GM19397 (cell line): ENCODE data around the gene SLC43A3.

Source experiments
- ATAC-seq: cut with Tn5 transposase; IDR thresholded peaks from one replicate; pipeline ENCODE4 v1.9.1; 2021; ENCODE audit warnings: mild to moderate bottlenecking, moderate library complexity; ENCODE audit not compliant: unreplicated experiment

Gene SLC43A3

DNA sequence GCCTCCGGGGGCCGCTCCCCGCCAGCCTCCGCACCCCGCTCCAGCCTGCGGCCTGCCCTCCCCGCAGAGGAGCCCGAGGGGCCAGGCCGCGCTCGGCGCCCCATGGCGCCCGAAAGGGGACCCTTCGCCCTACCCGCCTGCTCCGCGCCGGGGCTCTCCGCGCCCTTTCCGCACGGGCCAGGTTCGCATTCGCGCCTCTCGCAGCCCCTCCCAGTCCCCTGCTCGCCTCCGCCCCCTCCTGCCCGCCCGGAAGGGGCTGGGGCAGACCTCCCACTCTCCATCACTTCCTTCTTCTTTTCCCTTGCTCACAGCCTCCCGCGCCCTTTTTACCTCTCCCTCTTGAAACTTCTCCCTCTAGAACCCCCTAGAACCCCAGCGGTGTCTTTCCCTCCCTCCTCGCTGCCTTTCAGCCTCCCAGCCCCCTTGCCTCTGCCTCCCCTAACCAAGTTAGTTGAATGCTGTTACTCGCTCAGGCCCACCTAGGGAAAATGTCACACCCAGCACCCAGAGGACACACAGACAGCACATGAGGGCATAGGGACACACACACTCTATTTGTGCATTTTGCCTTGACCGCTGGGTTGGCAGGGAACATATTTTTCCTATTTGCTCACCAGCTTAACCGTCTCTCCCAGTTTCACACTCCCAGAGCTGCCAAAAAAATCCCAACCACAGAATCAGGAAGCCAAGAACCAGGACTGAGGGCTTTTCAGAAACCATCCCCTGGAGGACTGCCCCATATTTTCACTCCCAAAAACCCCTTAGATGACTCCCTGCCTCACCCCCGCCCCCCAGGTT, at the start of gene SLC43A3:
TSS of gene SLC43A3 (minus strand) at position 193 of the 798 bp plus-strand sequence. CDS start 949 bp downstream, outside the sequence.
- peak; percentile 60 for ATAC-seq

DNA sequence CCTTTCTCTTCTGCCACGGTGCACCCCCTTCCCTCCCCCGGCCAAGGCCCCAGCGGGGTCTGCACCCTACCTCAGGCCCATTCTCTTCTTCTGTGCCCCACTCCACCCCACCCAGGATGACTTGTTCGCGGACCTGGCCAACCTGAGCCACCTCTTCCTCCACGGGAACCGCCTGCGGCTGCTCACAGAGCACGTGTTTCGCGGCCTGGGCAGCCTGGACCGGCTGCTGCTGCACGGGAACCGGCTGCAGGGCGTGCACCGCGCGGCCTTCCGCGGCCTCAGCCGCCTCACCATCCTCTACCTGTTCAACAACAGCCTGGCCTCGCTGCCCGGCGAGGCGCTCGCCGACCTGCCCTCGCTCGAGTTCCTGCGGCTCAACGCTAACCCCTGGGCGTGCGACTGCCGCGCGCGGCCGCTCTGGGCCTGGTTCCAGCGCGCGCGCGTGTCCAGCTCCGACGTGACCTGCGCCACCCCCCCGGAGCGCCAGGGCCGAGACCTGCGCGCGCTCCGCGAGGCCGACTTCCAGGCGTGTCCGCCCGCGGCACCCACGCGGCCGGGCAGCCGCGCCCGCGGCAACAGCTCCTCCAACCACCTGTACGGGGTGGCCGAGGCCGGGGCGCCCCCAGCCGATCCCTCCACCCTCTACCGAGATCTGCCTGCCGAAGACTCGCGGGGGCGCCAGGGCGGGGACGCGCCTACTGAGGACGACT, 49.3 kb upstream of the SLC43A3 start:
- ATAC-seq, result peak; percentile 41

DNA sequence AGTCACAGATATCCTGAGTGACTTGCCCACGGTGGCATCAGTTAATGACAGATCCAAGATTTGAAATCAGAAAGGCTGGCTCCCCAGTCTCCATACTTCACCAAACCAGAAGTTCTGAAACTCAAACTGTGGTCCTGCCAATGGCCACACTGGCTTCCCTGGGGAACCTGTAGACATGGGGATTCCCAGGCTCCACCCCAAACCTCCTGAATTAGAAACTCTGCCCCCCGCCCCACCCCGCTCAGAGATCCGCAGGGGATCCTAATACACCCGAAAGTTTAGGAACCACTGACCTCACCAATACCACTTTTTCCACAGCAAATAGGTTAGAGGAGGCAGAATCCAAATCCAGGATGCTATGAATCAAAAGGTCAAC, 48.7 kb upstream of the SLC43A3 start:
- ATAC-seq, result no peak

DNA sequence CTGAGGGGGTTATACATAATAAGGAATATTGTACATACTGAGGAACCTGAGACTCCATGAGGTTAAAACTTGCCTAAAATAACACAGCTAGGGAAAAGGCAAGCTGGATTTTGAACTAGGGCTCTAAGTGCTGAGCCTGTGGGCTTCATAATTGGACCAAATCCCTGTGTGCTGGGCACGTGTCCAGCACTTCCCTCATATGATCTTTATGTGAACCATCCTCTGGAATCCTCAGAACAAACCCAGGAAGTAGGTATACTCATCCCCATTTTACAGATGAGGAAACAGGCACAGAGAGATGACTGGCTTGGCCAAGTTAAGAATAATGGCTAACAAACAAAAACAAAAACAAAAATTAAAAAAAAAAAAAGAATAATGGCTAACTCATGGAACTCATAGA, 48.3 kb upstream of the SLC43A3 start:
- no peak for ATAC-seq

DNA sequence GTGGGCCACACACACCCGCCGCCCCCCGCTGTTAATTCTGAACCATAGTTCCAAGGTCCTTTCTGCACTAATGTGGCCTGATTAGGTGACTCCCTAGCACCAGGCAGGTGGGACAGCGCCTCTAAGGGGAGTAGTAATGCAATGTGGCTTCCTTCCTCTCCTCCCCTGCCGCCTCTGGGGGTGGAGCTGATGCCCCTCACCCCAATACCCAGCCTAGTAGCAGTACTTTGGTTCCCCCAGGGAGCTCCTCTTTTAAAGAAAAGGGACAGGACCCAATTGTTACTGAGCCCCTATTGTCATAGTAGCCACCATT, 47.8 kb upstream of the SLC43A3 start:
- no peak for ATAC-seq

DNA sequence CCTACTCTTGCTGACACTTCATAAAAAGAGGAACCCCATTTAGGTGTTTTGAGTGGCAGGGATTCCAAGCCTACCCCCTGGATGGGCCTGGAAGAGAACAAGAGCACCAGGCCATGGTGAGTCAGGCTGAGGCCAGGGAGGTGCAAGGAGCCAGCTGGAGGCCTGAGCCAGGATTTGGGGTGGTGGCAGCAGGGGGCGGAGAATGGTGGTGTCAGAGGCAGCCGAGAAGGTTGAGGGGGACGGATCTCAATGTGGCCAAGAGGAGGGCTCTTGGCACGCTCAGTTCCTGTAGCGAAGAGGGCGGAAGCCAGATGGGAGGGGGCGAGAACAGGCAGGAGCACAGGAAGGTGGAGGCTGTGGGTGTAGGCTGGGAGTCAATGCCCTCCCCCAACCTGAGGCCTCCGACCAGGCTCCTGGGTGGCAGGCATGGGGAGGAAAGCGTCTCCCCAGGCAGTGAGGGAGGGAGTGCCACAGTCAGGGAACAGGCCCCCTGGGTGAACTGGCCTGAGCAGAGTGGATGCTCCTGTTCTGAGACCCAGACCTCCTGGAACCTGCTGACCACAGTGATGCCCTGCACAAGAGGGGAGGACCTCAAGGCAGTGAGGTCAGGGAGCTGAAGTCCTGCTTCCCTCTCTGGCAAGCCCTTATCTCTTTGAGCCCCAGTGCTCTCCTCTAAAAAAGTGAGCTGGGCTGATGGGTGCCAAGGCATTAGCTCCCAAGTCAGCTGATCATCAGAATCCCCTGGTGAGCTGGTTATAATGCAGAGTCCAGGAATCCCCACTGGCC, 47.3 kb upstream of the SLC43A3 start:
- no peak for ATAC-seq

DNA sequence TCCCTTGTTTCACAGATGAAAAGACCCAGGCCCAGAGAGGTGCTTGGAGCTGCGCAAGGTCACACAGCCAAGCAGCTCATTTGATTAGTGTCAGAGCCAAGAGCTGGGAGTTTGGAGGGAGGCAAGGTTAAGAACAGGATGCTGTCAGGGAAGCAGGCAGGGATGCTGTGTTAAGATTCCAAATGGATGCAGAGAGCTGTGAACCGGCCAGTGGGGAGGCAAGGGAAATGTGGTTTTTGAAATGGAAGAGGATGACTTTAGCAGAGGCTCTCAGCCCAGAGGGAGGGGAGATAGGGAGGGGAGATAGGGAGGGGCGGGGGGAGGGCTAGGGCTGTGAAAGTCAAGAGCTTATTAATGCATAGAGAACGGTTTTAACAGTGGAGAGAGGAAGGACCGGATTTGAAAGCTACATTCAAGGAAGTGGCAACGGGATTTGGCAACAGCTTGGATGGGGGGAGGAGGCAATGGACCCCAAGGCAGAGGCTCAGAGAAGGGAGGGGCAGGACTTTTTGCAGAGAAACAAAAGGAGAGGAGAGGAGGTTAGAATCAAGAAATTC, 46.4 kb upstream of the SLC43A3 start:
- ATAC-seq, result no peak

DNA sequence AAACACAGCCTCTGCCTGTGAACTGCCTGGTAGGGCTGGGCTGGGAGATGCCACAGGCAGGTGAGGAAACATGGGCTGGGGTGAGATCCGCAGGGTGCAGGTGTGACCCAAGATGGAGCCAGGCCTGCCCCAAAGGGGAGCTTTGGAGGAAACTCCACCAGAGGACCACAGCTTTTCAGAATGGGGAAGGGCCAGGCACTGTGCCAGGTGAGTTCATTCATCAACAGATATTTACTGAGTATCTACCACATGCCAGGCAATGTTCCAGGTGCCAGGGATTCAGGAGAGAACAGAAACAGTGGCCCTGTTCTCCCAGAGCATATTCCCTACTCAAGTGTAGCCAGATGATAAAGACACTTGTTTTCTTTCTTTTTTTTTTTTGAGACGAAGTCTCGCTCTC, 44.6 kb upstream of the SLC43A3 start:
- ATAC-seq, result no peak

DNA sequence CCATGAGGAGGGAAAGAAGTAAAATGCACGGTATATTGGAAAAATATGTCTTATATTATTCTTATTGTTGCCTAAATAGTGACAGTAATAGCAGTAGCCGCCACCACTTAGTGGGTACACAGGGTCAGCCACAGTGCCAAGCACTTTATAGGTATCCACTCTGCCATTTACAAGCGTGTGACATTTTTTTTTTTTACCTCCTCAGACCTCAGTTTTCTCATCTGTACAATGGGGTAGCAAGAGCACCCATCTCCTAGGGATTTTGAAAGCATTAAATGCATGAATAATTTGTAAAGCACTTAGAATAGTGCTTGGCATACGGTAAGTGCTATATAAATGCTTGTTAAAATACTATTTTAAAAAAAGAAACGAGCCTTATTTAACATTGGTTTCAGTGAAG, 42.3 kb upstream of the SLC43A3 start:
- ATAC-seq, result no peak

DNA sequence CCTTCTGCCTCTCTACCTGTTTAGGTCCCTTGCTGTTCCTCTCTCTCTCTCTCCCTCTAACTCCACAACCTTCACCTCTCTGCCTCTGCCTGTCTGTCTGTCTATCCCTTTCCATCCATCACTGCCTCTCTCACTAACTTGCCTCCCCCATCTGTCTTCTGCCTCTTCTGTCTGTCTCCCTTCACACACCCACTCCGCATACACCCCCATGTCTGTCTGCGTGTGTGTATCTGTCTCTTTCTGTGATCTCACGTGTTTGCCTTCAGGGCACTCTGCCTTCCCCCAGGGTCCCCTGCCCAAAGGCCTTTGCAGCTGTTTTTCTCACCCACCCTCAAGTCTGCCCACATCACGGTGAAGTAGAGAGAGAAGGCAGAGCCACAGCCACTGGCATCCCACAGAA, 41.4 kb upstream of the SLC43A3 start:
- no peak for ATAC-seq

DNA sequence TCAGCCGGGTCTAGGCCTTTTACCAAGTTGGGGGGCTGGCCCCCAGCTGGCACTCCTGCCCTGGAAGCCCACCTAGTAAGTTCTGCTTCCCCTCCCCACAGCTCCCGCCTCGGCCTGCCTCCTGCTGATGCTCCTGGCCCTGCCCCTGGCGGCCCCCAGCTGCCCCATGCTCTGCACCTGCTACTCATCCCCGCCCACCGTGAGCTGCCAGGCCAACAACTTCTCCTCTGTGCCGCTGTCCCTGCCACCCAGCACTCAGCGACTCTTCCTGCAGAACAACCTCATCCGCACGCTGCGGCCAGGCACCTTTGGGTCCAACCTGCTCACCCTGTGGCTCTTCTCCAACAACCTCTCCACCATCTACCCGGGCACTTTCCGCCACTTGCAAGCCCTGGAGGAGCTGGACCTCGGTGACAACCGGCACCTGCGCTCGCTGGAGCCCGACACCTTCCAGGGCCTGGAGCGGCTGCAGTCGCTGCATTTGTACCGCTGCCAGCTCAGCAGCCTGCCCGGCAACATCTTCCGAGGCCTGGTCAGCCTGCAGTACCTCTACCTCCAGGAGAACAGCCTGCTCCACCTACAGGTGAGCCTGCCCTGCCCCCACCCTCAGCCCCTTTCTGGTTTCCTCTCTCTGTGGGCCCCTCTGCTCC, 40.7 kb upstream of the SLC43A3 start:
- ATAC-seq, result no peak

DNA sequence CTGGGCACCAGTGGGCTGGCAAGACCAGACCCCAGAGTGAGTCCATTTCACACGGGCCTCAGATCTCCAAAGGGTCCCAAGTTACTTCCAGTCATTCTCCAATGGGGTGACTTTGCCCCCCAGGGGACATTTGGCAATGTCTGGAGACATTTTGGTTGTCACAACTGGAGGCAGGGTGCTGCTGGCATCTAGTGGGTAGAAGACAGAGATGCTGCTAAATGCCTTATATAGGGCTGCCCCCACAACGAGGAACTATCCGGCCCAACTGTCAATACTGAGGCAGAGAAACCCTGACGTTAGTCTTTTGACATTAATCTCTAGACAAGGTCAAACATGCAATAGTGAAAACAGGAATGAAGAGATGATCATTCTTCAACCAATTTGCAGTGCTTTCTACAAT, 39.8 kb upstream of the SLC43A3 start:
- no peak for ATAC-seq

DNA sequence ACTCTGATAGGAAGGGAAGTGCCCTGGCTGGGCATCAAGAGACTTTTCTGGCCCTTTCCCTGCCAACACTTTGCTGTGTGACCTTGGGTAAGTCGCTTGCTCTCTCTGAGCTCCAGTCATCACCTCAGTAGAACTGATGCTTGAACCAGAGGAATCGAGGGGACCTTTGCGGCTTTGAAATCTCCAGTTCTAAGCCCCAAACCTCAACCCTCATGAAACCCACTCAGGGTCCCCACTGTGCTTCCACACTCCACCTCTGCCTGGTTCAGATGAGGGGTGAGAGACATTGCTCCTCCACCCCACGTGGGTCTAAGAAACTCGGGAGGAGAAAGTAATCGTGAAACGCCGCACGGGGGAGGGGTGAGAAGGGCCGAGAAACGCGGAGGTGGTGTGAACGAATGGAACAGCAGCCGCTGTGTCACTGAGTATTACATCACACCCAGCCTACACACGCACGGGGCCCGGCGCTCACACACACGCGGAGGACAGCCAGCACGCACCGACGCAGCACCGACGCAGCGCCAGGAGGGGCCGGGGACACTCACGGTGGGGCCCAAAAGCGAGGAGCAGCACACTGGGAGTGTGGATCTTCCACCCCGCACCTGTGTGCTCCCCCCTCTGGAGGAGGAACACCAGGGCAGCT, 37.7 kb upstream of the SLC43A3 start:
- ATAC-seq, result no peak

DNA sequence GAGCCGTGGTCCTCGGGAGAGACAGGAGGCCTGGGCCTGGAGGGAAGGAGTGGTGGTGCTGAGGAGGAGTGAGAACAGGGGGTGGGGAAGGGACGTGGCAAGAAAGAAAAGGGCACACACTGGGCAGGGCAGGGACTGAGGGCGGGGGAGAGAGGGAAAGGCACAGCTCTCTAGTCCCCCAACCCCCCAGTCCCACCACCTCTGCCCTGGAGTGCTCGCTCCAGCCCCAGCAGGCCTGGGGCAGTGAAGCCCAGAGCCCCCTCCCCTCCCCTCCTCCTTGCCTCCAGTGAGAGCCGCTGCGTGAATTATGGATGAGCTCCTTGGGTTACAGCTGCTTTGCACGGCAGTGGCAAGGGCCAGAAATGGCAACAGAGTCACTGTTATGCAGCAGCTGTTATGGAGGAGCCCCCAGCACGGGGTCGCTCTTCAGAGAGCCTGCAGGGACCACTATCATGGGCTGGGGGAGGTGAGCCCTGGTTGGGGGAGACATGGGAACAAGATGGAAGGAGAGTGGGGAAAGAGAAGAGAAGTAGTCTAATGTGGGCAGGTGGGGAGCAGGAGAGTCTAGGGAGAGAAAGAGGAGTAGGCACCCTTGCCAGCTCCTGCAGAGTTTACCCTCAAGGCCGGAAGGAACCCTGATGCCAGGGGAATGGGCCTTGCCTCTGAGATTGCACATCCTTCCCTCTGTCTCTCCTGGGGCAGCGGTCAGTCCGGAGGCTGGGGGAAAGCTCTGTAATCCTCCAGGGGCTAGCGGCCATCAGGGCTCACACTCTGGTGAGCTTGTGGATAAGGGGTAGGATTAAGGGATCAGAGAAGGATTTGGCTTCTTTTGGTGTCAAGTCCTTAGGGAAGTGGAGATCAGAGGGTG, 37.0 kb upstream of the SLC43A3 start:
- no peak for ATAC-seq

DNA sequence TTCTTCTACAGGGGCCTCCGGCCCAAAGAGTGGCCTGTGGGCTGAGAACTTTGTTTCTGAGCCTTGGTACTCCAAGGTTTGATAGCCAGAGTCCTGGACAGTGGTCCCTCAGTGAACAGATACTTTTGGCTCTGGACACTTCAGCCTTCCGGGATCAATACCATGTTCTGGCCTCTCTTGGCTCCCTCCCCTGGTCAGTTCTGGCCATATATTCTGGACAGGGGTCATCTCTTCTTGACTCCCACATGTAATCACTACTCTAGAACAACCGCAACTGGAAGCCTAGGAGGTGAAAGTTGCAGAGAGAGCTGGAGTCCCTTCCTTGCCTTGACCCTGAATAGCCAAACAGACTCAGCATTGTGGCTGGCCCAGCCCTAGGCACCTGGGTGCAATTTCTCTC, 35.7 kb upstream of the SLC43A3 start:
- ATAC-seq, result no peak

DNA sequence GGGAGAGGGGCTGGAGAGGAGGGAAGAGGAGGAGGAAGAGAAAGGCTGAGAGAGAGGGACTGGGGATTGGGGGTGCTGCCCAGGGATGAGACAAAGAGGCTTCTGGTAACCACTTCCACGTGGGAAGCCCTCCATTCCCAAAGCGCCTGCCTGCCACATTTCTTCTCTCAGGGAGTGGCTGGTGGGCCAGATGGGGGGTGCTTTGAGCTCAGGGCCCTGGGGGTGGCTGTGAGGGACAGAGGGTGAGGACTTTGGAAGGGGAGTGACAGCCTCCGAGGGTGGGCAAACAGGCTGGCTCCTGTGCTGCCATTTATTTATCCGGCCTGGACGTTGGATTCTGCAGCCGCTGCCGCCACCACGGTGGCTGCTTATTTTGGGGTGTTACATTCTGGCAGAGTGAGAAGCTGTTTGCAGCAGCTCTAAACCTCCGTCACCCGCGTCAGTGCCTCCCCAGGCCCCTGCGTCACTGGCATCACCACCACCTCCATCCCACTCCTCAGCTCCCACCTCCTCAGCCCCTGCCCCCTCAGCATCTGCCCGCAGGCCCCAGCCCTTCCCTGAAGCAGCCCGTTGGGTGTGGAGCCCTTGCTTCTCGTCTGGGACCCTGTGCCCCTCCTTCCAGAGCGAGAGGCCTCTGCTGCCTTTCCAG, 35.0 kb upstream of the SLC43A3 start:
- no peak for ATAC-seq

DNA sequence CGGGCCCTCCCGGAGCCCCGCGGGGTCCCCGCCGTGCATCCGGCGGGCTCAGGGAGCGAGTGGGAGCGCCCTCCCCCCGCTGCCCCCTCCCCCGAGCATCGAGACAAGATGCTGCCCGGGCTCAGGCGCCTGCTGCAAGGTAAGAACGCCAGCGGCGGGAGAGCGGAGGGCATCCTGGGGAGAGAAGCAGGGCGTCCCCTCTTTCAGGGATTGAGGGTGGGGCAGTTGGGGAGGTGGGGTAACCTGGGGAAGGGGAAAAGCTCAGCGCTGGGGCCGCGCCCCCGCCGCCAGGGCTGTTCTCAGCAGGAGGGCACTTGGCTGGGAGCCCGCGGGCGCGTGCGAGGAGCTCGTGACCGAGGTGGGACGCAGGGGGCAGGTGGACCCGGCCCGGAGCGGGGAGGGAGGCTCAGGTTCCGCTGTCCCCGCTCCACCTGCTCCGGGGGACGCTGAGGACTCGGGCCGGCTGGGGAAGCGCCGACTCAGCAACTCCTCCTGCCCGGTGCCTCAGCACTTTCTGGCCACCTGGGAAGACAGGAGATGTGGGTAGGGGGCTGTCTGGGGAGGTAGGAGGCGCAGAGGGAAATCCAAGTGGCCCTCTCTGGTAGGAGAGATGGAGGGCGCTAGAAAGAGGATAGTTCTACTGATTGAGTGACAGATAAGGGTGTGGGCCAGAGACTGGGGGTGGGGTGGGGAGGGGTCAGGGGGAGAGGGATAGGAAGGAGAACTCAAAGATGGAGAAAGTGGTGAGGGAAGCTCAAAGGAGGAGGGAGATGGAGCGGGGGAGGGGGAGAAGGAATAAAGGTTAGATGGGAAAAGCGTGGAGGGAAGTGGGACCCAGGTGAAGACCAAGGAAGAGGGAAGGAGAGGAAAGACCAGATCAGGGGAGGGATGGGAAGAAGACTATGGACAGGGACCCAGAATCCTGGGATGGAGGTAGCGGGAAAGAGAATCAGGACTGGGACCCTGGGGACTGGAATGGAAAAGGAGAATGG, 34.1 kb upstream of the SLC43A3 start:
- no peak for ATAC-seq
